NB4 (cell line): ENCODE measurements around the gene PHACTR2.
"Not testable (repeated sequence)": the region's sequence is repeated elsewhere in the genome, so short reads cannot be mapped to it uniquely, and the experiment has no call there.

Experiments
- POLR2A ChIP-seq: IDR thresholded peaks from 2 replicates; pipeline ENCODE4 v1.6.1; 2011; ENCODE audit warnings: mild to moderate bottlenecking; ENCODE audit not compliant: insufficient read length; ENCODE audit errors: extremely low read depth
- TF ChIP-seq, protein P1 (sequence below): IDR thresholded peaks from one replicate; pipeline ENCODE4 v1.5.1; 2012; ENCODE audit warnings: low read depth, low read length

DNA sequence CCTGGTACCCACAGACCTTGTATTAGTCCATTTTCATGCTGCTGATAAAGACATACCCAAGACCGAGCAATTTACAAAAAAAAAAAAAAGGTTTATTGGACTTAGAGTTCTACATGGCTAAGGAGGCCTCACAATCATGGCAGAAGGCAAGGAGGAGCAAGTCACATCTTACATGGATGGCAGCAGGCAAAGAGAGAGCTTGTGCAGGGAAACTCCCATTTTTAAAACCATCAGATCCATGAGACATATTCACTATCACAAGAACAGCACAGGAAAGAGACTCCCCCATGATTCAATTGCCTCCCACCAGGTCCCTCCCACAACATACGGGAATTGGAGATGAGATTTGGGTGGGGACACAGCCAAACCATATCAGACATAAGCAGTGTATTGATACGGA, 17.6 kb upstream of the PHACTR2 start:
- TF ChIP-seq, protein P1, sequence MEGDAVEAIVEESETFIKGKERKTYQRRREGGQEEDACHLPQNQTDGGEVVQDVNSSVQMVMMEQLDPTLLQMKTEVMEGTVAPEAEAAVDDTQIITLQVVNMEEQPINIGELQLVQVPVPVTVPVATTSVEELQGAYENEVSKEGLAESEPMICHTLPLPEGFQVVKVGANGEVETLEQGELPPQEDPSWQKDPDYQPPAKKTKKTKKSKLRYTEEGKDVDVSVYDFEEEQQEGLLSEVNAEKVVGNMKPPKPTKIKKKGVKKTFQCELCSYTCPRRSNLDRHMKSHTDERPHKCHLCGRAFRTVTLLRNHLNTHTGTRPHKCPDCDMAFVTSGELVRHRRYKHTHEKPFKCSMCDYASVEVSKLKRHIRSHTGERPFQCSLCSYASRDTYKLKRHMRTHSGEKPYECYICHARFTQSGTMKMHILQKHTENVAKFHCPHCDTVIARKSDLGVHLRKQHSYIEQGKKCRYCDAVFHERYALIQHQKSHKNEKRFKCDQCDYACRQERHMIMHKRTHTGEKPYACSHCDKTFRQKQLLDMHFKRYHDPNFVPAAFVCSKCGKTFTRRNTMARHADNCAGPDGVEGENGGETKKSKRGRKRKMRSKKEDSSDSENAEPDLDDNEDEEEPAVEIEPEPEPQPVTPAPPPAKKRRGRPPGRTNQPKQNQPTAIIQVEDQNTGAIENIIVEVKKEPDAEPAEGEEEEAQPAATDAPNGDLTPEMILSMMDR = not testable (repeated sequence)
- TF ChIP-seq POLR2A = not testable (repeated sequence)
